NCI-H2107 (cell line): ENCODE measurements around the gene RERG.
"Not testable (repeated sequence)": the region's sequence is repeated elsewhere in the genome, so short reads cannot be mapped to it uniquely, and the experiment has no call there.

Experiments used
- DNase-seq: peaks from one replicate; lab custom pipeline; 2025; lab: John Stamatoyannopoulos, UW

Gene RERG

DNA sequence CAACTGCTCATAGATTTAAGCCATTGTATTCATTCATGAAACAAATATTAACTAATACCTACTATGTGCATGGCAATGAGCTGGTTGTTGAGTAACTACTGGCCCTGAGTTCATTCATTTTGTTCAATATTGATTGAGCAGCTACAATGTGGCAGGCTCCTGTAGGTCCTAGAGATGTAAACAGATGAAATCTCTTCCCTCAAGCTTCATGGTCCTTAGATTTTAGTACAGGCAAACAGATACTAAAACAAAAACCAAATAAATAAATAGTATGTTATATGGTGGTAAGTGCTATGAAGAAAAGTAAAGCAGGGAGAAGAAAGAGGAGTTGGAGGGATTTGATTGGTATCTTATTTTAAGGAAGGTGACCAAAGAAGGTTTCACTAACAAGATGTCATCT lies 77.8 kb downstream of the RERG start:
- no peak for DNase-seq

DNA sequence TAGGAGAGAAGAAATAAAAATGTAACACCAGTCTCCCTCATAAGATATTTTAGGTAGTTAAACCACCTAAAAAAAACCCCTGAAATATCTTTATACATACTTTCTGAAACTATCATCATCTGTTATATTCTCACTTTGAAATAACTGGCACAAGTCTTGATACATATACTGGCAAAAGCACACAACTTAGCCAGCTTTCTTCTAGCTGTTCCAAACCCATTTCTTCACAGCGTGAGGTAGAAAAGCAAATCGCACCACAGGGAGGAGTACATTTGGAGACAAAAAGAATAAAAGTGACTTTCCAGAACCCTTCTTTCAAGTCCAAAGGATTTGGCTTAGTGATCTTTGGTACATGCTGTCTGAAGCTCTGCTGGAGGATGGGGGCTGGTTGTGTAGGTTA lies 78.5 kb downstream of the RERG start:
- DNase-seq: no peak

DNA sequence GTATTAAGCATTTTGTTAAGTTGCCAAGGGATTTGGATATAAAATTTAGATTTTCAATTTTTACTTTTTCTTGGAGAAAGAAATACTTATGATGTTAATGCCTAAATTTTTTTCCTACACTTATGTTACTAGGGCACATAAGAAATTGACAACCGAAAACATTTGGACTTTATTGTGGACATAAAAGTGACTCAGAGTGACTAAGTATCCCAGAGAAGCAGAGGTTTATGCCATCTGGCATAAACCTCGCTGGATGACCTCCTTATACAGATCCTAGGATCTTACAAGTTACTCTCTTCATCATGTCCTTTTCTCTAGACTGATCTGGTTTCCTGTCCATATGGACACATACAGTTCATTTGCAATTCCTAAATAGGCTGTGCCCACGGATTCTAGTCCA lies 89.8 kb downstream of the RERG start:
- no peak for DNase-seq

DNA sequence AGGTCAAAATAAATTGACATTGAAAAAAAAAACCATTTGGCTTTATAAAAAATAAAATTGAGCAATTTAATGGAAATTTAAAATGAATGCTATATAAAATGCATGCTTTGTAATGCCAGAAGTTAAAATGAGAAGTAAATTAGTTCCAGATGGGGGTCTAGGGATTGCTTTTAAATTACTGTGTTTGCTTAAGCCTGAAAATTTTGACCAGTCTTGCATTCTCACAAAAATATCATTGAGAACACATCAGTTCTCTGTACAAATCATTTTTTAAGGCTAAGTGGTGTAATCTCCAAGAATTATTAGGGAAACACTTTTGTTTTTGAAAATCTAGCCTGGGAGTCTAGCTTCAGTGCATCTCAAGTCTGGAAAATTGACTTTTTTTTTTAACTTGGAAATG lies 90.7 kb downstream of the RERG start:
- no peak for DNase-seq

DNA sequence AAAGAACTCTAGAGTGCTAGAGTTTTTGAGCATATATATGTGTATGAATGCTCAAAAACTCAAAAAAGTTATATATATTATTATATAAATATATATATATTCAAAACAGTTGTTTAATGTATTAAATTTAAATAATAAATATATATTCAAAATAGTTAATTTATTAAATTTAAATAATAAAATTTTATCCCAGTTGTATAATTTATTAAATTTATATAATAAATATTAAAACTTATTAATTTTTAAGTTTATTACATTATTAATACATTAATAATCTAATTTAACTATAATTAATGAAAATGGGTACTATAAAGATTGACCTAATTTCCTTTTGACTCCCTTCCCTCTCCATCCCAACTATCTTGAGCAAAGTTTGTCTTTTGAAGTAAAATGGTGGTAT lies 97.8 kb downstream of the RERG start:
- no peak for DNase-seq

DNA sequence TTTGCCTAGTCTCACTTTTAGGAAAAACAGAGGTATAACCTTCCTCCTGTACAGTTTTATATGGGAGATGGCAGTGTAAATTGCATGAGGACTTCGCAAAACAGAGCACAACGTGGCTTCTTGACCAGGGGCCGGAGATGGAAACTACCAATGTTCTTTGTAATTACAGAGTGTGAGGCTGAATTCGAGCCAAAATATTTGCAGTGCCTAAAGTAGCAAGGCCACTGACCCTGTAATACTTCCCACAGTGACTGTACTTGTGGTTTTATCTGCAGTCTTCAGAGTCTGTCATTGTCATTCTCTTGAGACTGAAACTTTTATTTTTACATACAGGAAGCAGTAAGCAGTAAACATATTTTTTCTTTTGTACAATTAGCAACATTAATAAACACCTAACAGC lies 98.9 kb downstream of the RERG start:
- DNase-seq: no peak

DNA sequence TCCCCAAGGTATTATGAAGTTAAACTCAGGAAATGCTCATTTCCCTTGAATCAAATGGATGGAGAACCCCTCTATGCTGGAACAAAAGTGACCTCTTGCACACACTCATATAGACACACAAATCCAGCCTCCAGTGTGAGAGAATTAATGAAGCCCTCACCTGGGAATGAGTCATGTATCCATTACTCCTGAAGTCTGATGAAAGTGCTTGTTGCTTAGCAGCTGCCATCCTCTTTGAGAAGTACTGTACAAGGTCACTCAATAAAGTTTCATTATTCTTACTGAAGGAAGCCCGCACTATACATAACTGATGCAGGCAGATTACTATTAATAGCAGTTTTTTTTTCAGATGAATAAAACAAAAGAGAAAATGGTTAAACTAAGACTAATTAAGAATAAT lies 102.3 kb downstream of the RERG start:
- DNase-seq: no peak

DNA sequence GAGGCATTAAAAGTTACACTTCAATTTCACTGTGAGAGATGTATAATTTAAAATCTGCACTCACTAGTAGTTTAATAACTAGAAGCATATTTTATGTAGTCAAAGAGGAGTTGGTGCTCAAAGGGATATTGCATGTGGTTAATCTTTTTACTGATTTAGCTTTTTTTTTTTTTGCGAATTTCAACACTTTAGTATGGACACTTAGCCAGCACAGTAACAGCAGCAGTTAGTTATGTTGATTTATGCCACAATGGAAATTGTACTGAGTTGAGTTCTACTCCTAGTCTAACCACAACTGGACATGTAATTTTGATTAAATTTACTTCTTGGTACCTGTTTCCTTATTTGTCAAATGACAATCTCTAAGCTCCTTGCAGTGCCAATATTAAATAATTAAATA lies 104.2 kb downstream of the RERG start:
- DNase-seq: no peak

DNA sequence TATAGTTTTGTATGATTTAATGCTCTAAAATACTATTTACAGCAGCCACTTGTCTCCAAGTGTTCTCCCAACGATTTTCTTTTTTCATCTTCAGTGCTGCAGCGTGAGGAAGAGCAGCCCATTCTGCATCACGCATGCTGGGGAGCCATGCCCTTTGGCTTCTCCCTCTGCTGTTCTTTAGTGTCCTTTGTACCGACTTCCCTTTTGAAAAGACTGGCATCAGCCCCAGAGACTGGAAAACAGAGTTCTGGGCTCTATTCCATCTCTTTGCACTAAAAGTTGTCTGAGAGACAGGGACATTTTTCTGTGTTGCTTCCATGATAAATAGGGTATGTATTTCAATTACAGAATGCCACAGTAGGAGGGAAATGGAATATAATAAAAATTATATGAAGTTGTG lies 105.1 kb downstream of the RERG start:
- DNase-seq: no peak

DNA sequence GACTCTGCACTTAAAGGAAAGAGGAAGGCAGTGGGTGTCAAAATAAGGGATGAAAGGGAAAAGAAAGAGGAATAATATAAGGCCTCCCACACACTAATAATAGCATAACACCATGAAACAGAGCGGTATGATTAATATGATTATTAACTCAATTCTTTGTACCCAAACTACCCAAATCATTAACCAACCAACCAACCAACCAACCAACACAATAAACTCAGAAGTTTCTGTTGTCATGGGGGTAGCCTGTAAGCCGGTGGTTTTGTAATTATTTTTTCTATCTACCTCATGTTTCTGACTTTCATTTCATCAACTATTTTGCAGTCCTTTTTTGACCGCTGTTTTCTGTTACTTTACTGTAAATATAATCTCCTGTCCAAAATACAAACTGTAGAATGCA lies 105.8 kb downstream of the RERG start:
- no peak for DNase-seq

DNA sequence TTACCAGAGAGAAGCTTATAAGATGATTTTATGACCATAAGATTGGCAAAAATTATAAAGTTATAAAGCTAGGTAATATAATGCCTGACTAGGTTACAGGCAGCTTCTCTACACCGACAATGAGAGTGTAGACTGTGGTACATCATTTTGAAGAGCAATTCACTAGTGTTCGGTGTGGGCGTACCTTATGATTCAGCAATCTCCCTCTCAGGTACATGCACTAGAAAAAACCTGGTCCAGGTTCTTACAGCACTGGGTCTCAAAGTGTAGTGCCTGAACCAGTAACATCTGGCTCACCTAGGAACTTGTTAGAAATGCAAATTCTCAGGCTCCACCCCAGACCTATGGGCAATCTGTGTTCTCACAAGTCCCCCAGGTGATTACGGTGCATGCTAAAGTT lies 106.7 kb downstream of the RERG start:
- no peak for DNase-seq

DNA sequence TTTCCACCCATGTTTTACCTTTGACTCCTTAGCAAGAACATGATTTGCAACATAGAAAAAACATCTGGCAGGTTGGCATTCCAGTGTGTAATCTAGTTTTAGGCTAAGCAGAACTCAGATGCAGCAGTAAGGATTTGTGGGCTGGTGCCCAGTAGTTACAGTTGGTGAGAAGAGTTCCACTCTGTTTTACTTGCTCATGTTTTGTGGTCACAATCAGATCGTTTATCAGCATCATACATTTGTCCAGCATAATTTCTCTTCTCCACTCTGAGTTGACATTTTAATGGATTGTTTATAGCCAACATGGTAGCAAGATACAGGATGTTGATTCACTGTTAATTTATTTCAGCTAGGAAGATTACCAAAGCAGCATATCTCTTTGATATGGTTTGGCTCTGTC lies 128.4 kb downstream of the RERG start:
- DNase-seq: no peak

DNA sequence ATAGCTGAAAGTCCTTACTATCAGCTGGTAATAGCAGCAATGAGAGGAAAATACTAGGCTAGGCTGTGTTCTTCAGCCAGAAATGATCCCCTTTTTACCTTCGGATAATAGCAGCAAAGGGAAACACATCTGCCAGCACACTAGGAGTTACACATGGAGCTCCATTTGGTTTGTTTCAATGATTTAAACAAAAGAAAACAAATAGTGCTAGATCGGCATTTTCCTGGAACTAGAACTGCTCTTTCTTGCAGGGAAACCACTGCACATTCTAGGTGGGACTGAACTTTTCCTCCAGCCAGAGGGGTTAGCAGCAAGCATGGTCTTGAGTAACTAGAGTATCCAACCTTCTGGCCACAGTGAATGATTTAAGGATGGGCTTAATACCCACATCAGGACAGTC lies 130.8 kb downstream of the RERG start:
- no peak for DNase-seq

DNA sequence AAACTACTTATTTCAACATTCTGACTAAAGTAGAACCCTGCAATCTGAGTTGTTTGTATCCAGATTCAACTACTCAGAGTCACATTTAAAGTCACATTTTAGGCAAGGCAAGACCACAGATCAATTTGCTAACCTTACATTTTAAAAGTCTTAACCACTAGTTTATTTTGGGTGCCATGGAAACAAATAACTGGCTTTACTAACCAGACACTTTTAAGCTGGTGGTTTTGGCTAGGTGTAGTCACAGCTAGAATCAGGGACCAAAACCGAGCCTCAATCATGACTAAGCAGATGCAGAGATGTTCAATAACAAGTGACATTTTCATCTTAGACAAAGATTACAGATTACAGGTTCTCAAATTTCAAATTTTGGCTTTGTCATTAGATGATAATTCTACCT lies 133.1 kb downstream of the RERG start:
- DNase-seq: peak; percentile 2

DNA sequence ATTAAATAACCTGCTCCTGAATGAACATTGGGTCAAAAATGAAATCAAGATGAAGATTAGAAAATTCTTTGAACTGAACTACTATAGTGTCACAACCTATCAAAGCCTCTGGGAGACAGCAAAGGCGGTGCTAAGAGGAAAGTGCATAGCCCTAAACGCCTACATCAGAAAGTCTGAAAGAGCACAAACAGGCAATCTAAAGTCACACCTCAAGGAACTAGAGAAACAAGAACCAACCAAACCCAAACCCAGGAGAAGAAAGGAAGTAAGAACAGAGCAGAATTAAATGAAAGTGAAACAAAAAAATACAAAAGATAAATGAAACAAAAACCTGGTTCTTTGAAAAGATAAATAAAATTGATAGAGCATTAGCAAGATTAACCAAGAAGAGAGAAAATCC lies 143.5 kb downstream of the RERG start:
- not testable (repeated sequence) for DNase-seq

DNA sequence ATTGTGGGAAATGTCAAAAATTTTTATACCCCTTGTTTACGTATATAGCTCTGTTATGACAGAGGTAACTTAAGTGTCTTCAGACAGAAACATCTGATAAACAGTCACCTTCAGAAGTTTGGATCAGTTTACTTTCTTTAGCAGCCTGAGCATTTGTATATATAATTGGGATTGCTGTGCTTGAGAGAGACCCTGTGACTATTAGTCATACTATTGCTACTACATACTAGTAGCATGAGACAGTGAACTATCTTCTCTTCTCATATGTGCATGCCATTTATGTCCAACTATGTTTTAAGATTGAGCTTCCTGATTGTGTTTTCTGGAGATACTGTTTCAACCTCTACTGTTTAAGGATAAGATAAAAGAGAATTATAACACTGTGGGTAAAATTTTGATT lies 146.9 kb downstream of the RERG start:
- DNase-seq: no peak

DNA sequence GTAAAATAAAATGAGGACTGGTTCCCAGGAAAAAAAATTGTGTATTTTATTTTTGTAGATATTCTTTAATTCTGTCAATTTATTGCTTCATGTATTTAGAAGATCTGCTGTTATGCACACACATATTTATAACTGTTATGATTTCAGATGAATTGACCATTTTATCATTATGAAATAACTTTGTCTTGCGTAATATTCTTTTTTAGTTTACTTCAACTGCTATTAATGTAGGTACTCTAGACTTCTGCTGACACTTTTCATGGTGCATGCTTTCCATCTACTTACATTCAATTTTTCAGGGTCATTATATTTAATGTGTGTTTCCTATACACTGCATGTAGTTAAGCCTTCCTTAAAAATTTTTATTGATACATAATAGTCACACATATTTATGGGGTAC lies 162.1 kb downstream of the RERG start:
- DNase-seq: no peak
